IPS-18a (cell line): ENCODE data around the gene INPP5A.

Experiments
- H3K27ac ChIP-seq: one replicate; pipeline ENCODE4 v1.5.1; 2013; ENCODE audit warnings: low read length
- H3K27me3 ChIP-seq: one replicate; pipeline ENCODE4 v1.6.1; 2013; ENCODE audit warnings: mild to moderate bottlenecking, low read length; ENCODE audit not compliant: control insufficient read depth, insufficient read depth
- H3K36me3 ChIP-seq: one replicate; pipeline ENCODE4 v1.6.1; 2013; ENCODE audit warnings: low read depth, low read length; ENCODE audit not compliant: control insufficient read depth
- H3K4me1 ChIP-seq: one replicate; pipeline ENCODE4 v1.6.1; 2013; ENCODE audit warnings: low read depth, low read length; ENCODE audit not compliant: control insufficient read depth
- H3K4me3 ChIP-seq: one replicate; pipeline ENCODE4 v1.5.1; 2013; ENCODE audit warnings: low read length
- H3K9ac ChIP-seq: one replicate; pipeline ENCODE4 v1.6.1; 2013; ENCODE audit warnings: mild to moderate bottlenecking, low read length, moderate library complexity
- H3K9me3 ChIP-seq: one replicate; pipeline ENCODE4 v1.6.1; 2013; ENCODE audit warnings: low read depth, low read length; ENCODE audit not compliant: control insufficient read depth

INPP5A gene

DNA sequence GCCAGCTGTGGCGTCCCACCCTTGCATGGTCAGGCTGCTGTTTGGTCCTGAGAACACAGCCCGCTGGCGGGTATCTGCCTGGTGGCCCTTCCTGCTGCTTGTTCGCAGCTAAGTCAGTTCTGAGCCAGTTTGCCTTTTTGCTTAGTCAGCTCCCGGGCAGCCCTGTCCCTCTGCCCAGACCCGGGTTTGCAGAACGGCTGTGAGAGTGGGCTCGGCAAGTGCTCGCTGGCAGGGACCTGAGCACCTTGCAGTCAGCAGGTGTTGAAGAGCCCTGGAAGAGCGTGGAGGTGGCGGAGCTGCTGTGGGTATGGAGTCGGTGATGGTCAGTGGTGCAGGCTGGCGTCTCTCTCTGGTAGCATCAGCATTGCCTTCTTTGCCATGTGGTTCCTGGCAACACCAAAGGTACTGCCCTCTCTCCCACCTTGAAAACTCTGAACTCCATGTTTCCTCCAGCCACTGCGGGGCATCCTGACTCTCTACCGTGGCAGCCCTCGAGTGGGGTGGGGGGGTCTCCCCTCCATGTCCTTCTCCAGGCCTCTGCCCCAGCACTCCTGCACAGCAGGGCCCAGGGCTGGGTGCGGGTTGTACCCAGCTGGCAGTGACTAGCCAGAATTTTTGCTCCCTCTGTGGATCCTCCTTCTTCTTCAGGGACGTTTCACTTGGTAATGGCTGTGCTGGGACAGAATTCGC, 4.6 kb downstream of the INPP5A start:
- H3K4me3 ChIP-seq: no peak overlapping the region
- H3K27me3 ChIP-seq: peaks cover 20% of the 10 kb centered on the region
- peaks cover 20% of the 10 kb centered on the region for H3K4me1 ChIP-seq
- no peak overlapping the region for H3K9ac ChIP-seq
- H3K9me3 ChIP-seq: no peaks in the 10 kb centered on the region
- no peak overlapping the region for H3K27ac ChIP-seq
- H3K36me3 ChIP-seq: no peaks in the 10 kb centered on the region

GRCh38 chr10:132542819-132543218, 5.2 kb downstream of the INPP5A start:
- peaks cover 20% of the 10 kb centered on the region for H3K27me3 ChIP-seq
- H3K27ac ChIP-seq: no peak overlapping the region
- H3K4me3 ChIP-seq: no peak overlapping the region
- H3K36me3 ChIP-seq: no peaks in the 10 kb centered on the region
- H3K9ac ChIP-seq: no peak overlapping the region
- H3K9me3 ChIP-seq: no peaks in the 10 kb centered on the region
- H3K4me1 ChIP-seq: peaks cover 20% of the 10 kb centered on the region

DNA sequence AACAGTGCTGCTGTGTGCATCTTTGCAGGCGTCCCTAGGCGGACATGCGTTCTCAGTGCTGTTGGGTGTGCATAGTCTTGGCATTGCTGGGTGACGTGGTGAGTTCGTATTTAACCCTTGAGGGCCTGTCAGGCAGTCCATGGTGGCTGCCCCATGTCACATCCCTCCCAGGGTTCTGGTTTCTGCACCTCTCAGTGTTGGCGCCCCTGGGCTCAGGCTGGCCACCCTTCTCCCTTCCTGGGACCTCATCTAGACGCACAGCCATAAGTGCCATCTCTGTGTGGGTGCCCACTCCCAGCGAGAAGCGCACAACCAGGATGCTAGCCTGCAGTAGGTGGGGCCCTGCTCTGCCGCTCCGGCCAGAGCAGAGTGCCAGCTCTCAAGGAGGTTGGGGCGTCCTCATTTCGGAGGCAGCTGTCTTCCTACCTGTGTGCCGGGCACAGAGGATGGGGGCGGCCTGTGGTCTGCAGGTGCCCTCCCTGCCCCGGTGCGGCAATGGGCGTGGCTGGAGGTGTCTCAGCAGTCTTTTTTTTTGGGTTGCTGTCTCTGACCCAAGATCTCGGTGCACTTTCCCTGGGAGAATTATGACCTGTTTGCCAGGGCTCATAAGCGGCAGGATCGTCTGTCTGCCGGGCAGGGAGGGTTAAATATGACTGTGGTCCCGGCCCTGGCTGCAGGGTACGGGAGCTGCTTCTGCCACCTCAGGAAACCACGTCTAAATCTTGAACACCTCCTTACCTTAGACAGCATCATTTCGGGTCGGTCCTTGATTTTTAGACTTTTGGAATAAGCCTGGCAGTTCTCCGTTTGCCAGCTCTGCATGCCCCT, 6.5 kb downstream of the INPP5A start:
- Histone ChIP-seq H3K4me1 (peaks cover 20% of the 10 kb centered on the region), H3K36me3 (no peaks in the 10 kb centered on the region), H3K27ac (no peak overlapping the region), H3K27me3 (peaks cover 9% of the 10 kb centered on the region), H3K9me3 (no peaks in the 10 kb centered on the region), H3K4me3 (no peak overlapping the region), H3K9ac (no peak overlapping the region)

GRCh38 chr10:132544744-132545658, 7.4 kb downstream of the INPP5A start:
- Histone ChIP-seq H3K36me3 (no peaks in the 10 kb centered on the region), H3K9ac (no peak overlapping the region), H3K9me3 (no peaks in the 10 kb centered on the region), H3K27ac (no peak overlapping the region), H3K4me1 (peaks cover 18% of the 10 kb centered on the region), H3K4me3 (no peak overlapping the region), H3K27me3 (peaks cover 2% of the 10 kb centered on the region)

GRCh38 chr10:132545659-132546367, 8.2 kb downstream of the INPP5A start:
- H3K4me3 ChIP-seq: no peak overlapping the region
- H3K4me1 ChIP-seq: peaks cover 15% of the 10 kb centered on the region
- no peaks in the 10 kb centered on the region for H3K27me3 ChIP-seq
- H3K9ac ChIP-seq: no peak overlapping the region
- H3K9me3 ChIP-seq: no peaks in the 10 kb centered on the region
- no peak overlapping the region for H3K27ac ChIP-seq
- H3K36me3 ChIP-seq: no peaks in the 10 kb centered on the region

- Histone ChIP-seq H3K4me3 (no peak overlapping the region), H3K27ac (no peak overlapping the region), H3K9ac (no peak overlapping the region), H3K27me3 (no peaks in the 10 kb centered on the region), H3K4me1 (peaks cover 5% of the 10 kb centered on the region), H3K36me3 (no peaks in the 10 kb centered on the region), H3K9me3 (no peaks in the 10 kb centered on the region)
Measured at GRCh38 chr10:132546567-132547420, 9.2 kb downstream of the INPP5A start.

- H3K9me3 ChIP-seq: no peaks in the 10 kb centered on the region
- H3K27me3 ChIP-seq: no peaks in the 10 kb centered on the region
- H3K27ac ChIP-seq: no peak overlapping the region
- no peak overlapping the region for H3K4me3 ChIP-seq
- H3K36me3 ChIP-seq: no peaks in the 10 kb centered on the region
- H3K9ac ChIP-seq: no peak overlapping the region
- H3K4me1 ChIP-seq: peaks cover 5% of the 10 kb centered on the region
Measured at GRCh38 chr10:132547421-132547861, 9.9 kb downstream of the INPP5A start.

GRCh38 chr10:132548106-132548823, 10.7 kb downstream of the INPP5A start:
- Histone ChIP-seq H3K36me3 (no peaks in the 10 kb centered on the region), H3K4me3 (no peak overlapping the region), H3K9me3 (no peaks in the 10 kb centered on the region), H3K9ac (no peak overlapping the region), H3K27me3 (no peaks in the 10 kb centered on the region), H3K4me1 (peaks cover 5% of the 10 kb centered on the region), H3K27ac (no peak overlapping the region)

- H3K4me1 ChIP-seq: peaks cover 5% of the 10 kb centered on the region
- H3K27ac ChIP-seq: no peak overlapping the region
- H3K4me3 ChIP-seq: no peak overlapping the region
- H3K9ac ChIP-seq: no peak overlapping the region
- H3K27me3 ChIP-seq: no peaks in the 10 kb centered on the region
- H3K36me3 ChIP-seq: no peaks in the 10 kb centered on the region
- no peaks in the 10 kb centered on the region for H3K9me3 ChIP-seq
Measured at GRCh38 chr10:132548869-132549268, 11.3 kb downstream of the INPP5A start.

DNA sequence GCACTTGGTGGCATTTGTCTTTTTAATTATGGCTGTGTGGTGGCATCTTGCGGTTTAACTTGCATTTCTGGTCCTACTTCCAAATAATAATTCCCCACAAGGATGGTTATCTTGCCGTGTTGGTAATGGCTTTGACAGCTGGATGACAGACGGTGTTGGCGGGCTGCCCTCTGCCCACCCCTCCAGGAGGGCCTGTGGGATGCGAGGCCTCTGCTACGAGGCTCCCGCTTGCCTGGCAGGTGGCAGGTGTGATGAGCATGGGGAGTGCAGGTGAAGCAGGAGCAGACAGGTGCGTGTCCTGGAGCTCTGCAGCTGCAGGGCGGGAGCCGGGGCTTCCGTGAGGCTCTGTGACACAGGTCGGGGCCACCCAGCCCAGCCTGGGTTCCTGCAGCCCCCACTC, 11.8 kb downstream of the INPP5A start:
- H3K27ac ChIP-seq: no peak overlapping the region
- H3K36me3 ChIP-seq: no peaks in the 10 kb centered on the region
- no peaks in the 10 kb centered on the region for H3K27me3 ChIP-seq
- H3K9ac ChIP-seq: no peak overlapping the region
- no peaks in the 10 kb centered on the region for H3K9me3 ChIP-seq
- H3K4me1 ChIP-seq: peaks cover 5% of the 10 kb centered on the region
- H3K4me3 ChIP-seq: no peak overlapping the region
